Cardiac fibroblast (primary cell): ENCODE data around the gene CDK14.

Source experiments
- DNase-seq, 2 donors: peaks; one replicate each; pipeline versions ENCODE4 v3.0.0 to v3.0.0-alpha.2; 2010; ENCODE audit warnings: low read depth in 2 of 2
- H3K4me3 ChIP-seq, 2 donors: replicated peaks in 1 of 2; 1 replicate in 1 of 2; 2 replicates in 1 of 2; pipeline ENCODE4 v1.5.1; 2011; ENCODE audit warnings: low read depth in 2 of 2, low read length in 2 of 2, mild to moderate bottlenecking in 2 of 2, moderate library complexity in 1 of 2
- TF ChIP-seq, protein P1 (sequence below): IDR thresholded peaks from one replicate; pipeline ENCODE4 v1.5.1; 2011; ENCODE audit warnings: low read depth, mild to moderate bottlenecking, low read length, inconsistent platforms

CDK14 gene

DNA sequence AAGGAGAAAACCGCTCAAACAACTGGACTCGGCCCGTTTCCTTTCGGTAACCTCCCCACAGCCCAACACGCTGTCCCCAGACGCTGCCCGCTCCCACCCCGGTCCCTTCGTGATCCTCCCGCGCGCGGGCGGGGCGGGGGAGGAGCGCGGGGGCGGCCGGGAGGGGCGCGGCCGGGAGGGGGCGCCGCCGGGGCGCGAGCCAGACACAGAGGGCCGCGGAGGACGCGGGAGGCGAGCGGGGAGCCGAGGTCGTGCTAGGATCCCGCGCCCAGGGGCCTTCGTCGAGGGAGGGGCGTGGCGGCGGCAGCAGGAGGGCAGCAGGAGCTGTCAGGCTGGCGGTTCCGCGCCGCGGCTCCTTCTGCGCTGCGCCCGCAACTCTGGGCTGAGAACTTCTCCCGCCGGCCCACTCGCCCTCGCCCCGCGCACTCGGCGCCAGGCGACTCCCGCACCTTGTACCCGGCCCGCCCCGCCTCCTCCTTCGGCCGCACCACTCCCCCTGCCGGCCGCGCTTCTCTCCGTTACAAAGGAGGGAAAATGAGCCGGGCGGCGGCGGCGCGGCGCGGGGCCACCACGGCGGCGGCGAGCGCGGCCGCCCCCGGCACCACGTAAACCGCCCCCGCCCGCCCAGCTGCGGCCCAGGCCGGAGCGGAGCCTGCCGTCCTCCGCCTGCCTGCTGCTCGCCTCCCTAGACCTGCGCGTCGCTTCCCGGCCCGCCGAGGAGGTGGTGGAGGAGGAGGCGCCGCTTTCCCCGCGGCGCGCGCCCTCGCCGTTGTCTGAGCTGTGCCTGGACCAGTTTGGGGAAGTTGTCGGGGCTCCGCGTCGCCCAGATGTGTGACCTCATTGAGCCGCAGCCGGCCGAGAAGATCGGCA is at the start of gene CDK14:
Gene CDK14 (plus strand): TSS at position 521 of the 870 bp plus-strand sequence. CDS start 307 bp downstream, at position 828.
- TF ChIP-seq, protein P1, sequence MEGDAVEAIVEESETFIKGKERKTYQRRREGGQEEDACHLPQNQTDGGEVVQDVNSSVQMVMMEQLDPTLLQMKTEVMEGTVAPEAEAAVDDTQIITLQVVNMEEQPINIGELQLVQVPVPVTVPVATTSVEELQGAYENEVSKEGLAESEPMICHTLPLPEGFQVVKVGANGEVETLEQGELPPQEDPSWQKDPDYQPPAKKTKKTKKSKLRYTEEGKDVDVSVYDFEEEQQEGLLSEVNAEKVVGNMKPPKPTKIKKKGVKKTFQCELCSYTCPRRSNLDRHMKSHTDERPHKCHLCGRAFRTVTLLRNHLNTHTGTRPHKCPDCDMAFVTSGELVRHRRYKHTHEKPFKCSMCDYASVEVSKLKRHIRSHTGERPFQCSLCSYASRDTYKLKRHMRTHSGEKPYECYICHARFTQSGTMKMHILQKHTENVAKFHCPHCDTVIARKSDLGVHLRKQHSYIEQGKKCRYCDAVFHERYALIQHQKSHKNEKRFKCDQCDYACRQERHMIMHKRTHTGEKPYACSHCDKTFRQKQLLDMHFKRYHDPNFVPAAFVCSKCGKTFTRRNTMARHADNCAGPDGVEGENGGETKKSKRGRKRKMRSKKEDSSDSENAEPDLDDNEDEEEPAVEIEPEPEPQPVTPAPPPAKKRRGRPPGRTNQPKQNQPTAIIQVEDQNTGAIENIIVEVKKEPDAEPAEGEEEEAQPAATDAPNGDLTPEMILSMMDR = peak; percentile 38
- peak; percentile 72 to 77 for DNase-seq
- H3K4me3 ChIP-seq = peak within 1 kb of the TSS; percentile 79 to 80

DNA sequence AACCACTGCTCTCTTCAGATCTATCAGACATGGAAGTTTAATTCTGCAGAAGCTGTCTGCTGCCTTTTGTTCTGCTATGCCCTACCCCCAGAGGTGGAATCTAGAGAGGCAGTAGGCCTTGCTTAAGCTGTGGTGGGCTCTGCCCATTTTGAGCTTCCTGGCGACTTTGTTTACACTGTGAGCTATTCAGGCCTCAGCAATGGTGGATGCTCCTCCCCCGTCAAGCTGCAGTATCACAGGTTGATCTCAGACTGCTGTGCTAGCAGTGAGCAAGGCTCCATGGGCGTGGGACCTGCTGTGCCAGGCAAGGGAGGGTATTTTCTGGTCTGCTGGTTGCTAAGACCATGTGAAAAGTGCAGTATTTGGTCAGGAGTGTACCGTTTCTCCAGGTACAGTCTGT is 45.1 kb upstream of the CDK14 start:
- no peak for DNase-seq

DNA sequence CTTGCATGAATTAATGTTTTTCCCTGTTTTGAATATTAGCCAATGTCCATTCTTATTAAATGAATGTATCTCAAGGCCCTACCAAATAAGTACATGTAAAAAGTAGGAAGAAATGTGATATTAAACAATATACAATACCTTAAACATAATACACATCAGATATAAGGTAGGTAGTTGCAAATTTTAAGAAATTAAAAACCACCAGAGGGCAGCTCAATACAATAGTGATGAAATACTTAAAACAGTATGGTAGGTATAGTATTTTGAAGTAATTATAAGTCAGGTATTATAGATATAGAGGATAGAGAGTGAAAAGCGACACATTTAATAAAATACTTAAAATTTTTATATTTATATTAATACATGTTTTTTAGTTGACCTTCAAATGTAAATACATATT is 43.6 kb upstream of the CDK14 start:
- TF ChIP-seq, protein P1 = peak; percentile 25
- DNase-seq = peak; percentile 54 to 63
- H3K4me3 ChIP-seq = no peak overlapping the region

More for the DNA sequence above, 45.1 kb upstream of the CDK14 start:
- TF ChIP-seq, protein P1 = no peak
- no peak overlapping the region for H3K4me3 ChIP-seq

DNA sequence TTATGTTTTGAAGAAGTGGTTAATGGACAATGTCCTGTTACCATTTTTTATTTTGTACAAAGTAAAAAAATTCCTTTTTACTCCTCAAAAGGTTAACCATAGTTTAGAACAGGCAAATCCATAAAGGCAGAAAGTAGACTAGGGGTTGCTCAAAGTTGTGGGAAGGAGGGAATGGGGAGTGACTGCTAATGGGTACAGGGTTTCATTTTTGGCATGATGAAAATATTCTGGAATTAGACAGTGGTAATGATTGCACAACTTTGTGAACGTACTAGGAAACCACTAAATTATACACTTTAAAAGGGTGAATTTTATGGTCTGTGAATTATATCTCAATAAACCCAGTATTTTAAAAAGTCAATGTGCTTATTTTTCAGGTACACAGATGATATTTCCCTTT is 35.4 kb upstream of the CDK14 start:
- TF ChIP-seq, protein P1 = no peak
- no peak overlapping the region for H3K4me3 ChIP-seq
- DNase-seq = peak; percentile 42 to 61

DNA sequence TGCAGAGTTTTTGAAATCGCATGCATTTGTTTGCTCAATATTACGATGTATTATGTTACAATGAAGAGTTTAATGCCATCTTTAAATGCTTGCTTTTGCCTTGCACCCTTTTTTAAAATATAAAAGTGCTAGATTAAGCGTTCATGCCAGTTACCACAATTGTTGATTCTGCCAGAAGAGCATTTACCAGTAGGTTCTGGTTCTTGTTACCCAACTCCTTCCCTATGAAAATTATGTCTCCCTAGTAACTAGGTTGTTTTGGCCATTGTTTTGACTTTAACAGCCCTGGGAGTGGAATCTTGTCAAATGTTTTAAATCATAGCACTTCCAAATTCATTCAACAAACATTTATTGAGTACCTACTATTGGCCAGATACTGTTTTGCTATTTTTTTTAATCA is 32.8 kb upstream of the CDK14 start:
- TF ChIP-seq, protein P1 = no peak
- H3K4me3 ChIP-seq = no peak overlapping the region
- DNase-seq = peak in 1 of 2 donors; percentile 25

DNA sequence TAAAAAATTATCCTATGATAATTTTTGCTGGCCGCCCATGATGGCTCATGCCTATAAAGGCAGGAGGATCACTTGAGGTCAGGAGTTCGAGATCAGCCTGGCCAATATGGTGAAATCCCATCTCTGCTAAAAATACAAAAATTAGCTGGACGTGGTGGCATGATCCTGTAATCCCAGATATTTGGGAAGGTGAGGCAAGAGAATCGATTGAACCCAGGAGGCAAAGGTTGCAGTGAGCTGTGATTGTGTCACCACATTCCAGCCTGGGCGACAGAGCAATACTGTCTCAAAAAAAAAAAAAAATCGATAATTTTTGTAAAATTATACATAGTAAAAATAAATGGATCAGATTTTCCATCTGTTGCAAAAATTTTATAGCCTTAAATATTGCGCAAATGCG is 31.7 kb upstream of the CDK14 start:
- no peak for DNase-seq
- no peak overlapping the region for H3K4me3 ChIP-seq
- TF ChIP-seq, protein P1 = no peak
